AG09309 (cell line): ENCODE results near the gene IGSF22.

ENCODE experiments used
- DNase-seq: peaks from one replicate; pipeline ENCODE4 v3.0.0-alpha.2; 2010; ENCODE audit warnings: low read depth
- H3K4me3 ChIP-seq: 2 replicates; pipeline ENCODE4 v1.5.1; 2011; ENCODE audit warnings: mild to moderate bottlenecking, low read depth, low read length, moderate library complexity; ENCODE audit not compliant: control insufficient read depth
- TF ChIP-seq, protein P1 (sequence below): IDR thresholded peaks from 2 replicates; pipeline ENCODE4 v1.5.1; 2011; ENCODE audit warnings: mild to moderate bottlenecking, low read depth, low read length, inconsistent platforms; ENCODE audit not compliant: insufficient read depth, control insufficient read depth; ENCODE audit errors: missing control alignments

The IGSF22 gene

DNA sequence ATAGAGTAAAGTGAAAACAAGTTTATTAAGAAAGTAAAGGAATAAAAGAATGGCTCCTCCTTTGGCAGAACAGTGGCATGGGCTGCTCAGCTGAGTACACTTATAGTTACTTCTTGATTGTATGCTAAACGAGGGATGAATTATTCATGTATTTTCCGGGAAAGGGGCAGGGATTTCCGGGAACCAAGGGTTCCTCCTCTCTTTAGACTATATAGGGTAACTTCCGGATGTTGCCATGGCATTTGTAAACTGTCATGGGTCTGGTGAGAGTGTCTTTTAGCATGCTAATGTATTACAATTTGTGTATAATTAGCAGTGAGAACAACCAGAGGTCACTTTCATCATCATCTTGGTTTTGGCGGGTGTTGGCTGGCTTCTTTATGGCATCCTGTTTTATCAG lies 68.3 kb downstream of the IGSF22 start:
- TF ChIP-seq, protein P1, sequence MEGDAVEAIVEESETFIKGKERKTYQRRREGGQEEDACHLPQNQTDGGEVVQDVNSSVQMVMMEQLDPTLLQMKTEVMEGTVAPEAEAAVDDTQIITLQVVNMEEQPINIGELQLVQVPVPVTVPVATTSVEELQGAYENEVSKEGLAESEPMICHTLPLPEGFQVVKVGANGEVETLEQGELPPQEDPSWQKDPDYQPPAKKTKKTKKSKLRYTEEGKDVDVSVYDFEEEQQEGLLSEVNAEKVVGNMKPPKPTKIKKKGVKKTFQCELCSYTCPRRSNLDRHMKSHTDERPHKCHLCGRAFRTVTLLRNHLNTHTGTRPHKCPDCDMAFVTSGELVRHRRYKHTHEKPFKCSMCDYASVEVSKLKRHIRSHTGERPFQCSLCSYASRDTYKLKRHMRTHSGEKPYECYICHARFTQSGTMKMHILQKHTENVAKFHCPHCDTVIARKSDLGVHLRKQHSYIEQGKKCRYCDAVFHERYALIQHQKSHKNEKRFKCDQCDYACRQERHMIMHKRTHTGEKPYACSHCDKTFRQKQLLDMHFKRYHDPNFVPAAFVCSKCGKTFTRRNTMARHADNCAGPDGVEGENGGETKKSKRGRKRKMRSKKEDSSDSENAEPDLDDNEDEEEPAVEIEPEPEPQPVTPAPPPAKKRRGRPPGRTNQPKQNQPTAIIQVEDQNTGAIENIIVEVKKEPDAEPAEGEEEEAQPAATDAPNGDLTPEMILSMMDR = no peak
- no peak overlapping the region for H3K4me3 ChIP-seq
- DNase-seq = no peak
